Stimulated activated CD4-positive, alpha-beta T cell treated with anti-CD3 and anti-CD28 coated beads, Interleukin-1b, Interleukin-23, amount 100 ng/mL, for 24 hours (primary cell): ENCODE results near the gene ZNF345.

Experiments used
- DNase-seq, 4 experiments: peaks; one replicate each; pipeline ENCODE4 v3.0.0-alpha.2; 2020; ENCODE audit warnings: low read depth in 4 of 4, low spot score in 1 of 4

ZNF345 gene

GRCh38 chr19:36850559-36851442 lies at the start of gene ZNF345:
ZNF345 (plus strand) TSS chr19:36850876; CDS start chr19:36876831, 25,955 bp downstream.
- DNase-seq, result peak; percentile 50 to 76 (median 72)

DNA sequence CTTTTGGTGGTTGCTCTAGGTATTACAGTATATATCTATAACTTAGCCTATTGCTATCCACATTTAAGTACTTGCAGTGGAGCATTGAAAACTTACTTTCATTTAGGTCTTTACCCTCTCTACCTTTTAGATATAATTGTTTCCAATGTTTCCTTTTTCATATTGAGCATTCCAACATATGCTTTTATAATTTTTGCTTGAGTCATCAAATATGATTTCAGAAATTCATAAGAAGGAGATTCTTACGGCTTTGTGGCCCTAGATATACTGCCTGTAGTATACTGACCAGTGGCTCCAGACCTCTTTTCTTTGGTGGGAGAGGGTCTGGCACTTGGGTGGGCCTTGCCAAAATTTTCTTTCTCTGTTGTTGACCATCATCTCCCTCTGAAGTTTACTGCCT lies 45.3 kb upstream of the ZNF345 start:
- no peak for DNase-seq

DNA sequence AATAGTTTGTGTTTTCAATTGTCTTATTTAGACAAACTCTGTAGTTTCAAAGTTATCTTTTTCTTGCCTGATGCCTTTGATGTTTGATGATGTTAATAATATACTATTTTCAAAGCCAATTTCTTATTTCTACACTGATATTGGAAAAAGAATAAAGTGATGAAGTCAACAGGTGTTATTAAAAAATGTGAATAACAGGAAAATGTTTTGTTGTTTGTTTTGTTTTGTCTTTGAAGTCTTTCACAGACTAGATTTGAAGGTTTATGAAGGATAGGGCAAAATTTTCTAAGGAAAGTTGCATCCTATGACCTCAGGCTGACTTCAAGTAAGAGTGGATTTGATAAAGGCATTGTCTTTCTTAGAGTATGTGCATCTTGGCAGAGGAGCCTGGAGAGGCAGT lies 43.6 kb upstream of the ZNF345 start:
- no peak for DNase-seq

- DNase-seq, result no peak
Measured at GRCh38 chr19:36819130-36819630, 31.5 kb upstream of the ZNF345 start.

GRCh38 chr19:36821758-36822157 lies 28.9 kb upstream of the ZNF345 start:
- DNase-seq, result no peak

- DNase-seq, result no peak
Measured at GRCh38 chr19:36833430-36833829, 17.2 kb upstream of the ZNF345 start.

DNA sequence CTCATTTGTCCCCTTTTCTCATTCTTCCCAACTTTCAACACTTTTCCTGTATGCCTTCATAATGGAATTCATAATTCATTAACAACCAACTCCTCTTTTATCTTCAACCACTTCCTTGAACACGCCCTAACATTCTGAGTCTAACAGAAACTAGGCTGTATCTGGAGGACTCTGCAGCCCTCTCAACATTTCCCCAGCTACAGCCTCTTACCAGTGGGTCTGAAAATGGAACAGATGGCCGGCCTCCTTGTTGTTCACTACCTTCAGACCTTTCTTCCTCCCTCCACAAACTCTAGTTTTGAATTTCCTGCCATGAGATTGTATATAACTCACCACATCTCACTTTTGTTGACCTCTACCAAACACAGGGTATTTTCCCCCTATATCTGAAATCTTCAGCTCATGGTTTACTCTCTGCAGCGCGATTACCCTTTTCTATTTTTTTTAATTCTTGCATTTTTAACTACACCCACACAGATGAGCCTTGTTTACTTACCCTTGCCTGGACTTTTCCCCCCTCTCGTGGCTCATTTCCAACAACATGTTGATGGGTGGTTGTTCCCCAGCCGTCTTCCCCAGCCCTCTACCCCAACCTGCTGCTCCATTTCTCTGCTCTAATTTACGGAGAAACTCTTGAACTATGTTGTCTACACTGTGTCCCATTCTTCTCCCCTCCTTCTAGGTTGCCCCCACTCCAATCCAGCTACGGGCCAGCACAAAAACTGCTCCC lies 13.3 kb upstream of the ZNF345 start:
- DNase-seq, result no peak

DNA sequence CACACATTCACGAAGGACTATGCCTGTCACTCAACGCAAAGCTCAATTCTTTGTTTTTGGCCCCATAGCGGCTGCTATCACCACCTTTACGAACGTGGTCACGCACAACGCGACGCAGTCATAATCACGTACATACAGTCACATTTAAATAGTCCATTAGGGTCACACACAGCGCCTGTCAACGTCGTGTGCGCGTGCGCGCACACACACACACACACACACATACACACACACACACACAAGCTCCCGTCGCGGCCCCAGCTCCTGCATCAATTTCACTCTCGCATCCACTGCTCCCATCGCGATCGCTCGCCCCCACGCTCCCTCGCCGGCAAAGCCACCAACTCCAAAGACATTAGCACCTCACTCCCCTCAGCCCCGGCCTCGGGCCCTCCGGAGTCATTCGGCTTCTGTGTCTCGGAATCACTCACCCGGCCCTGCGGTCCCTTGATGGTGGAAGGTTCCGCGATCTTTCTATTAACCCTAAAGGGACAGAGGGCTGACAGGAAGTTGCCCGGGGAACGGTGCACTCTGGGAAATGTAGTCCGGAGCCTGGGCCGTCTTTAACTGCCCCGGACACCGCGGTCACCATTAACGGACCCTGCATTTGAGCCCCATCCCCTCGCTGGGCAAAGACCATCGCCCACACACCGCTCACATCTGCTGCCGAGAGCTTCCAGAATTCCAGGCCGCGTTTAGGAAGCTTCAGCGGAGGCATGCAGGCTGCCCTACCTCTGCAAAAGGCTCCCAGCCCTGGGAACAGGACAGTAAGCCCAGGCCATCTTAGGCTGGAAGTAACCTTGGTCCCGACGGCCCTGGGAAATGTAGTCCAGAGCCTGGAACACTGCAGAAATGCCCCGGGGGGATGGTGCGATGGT lies 12.5 kb upstream of the ZNF345 start, which contains the start of gene ZNF790:
TSS of gene ZNF790 (minus strand) at position 482 of the 878 bp plus-strand sequence. CDS start 12,768 bp downstream, outside the sequence.
- peak; percentile 55 to 74 (median 64) for DNase-seq

DNA sequence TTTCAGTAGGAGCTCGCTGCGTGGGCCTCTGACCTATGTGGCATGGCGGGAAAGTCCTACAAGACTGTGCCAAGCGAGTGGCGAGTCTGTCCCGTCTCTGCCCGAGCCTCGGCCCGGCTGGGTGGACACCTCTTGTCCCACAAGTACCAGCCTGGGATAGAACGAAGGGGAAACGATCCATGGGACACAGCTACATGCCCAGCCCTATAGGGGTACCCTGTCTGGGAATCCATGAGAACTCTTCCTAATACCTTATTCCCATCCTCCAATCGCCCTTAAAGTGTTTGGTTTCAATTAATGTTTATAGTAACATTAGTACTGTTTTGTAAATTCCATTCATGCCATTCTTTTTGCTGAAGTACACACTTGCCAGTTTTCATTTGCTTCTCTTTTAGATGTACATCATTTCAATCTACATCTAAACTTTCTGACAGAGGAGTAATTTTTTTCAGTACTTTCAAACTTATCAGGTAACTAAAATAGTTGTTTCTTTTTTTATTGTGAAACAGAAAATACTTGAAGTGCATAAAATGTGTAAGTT lies 11.8 kb upstream of the ZNF345 start:
- DNase-seq, result no peak

- no peak for DNase-seq
Measured at GRCh38 chr19:36847968-36848367, 2.7 kb upstream of the ZNF345 start.

DNA sequence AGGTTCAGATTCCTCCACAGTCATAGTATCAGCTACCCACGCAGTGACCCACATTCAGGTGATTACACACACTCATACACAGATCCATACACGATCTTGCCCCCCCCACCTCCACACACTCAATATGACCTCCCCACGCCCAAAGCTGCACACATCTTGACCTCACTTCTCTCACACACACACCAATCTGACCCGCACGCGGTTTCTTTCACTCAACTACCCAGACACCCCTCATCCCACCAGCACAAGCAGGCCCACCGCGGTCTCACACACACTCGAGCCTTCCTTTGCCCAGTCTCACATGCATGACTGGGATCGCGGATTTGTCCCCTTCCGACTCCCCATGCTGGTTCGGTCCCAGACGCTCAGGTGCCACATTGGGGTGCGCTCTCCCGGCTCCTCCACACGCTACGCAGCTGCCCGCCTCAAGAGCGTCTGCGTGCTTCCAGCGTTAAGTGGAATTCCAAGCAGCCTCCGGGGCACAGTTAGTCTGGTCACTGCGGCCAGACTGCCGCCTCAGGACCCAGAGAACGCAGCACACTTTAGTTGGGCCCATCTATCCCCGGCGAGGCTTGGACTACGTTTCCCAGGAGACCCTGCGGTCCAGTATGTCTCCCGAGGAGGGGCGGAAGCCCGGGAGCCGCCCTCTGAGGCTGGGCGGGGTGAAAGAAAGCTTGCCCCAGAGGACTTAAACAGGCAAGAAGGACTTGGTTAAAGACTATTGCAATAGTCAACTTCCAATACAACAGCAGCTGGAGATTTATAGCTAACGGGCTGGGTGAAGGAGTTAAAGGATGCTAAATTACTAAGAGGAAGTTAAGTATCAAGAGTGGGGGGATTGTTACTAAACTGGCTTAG lies 746 bp upstream of the ZNF345 start:
- peak; percentile 68 to 83 (median 74) for DNase-seq

GRCh38 chr19:36851898-36852297 lies 1.2 kb downstream of the ZNF345 start:
- no peak for DNase-seq

DNA sequence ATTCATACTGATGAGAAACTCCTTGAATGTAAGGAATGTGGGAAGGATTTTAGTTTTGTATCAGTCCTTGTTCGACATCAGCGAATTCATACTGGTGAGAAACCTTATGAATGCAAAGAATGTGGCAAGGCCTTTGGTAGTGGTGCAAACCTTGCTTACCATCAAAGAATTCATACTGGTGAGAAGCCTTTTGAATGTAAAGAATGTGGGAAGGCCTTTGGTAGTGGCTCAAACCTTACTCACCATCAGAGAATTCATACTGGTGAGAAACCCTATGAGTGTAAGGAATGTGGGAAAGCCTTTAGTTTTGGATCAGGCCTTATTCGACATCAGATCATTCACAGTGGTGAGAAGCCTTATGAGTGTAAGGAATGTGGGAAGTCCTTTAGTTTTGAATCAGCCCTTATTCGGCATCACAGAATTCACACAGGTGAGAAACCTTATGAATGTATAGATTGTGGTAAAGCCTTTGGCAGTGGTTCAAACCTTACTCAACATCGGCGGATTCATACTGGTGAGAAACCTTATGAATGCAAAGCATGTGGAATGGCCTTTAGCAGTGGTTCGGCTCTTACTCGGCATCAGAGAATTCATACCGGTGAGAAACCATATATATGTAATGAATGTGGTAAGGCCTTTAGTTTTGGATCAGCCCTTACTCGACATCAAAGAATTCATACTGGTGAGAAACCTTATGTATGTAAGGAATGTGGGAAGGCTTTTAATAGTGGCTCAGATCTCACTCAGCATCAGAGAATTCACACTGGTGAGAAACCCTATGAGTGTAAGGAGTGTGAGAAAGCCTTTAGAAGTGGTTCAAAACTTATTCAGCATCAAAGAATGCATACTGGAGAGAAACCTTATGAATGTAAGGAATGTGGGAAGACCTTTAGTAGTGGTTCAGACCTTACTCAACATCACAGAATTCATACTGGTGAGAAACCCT lies 26.6 kb downstream of the ZNF345 start:
- DNase-seq, result no peak

DNA sequence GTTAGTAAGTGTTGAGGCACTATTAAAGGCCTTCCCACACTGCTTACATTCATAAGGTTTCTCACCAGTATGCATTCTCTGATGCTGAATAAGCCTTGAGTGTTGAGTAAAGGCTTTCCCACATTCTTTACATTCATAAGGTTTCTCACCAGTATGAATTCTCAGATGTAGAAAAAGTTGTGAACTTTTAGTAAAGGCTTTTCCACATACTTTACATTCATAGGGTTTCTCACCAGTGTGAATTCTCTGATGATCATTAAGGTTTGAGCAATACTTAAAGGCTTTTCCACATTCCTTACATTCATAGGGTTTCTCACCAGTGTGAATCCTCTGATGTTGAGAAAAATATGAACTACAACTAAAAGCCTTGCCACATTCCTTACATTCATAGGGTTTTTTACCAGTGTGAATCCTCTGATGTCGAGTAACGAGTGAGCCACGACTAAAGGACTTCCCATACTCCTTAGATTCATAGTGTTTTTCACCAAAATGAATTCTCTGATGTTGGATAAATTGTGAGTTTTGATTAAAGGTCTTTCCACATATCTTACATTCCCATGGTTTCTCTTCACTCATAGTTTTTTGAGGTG lies 41.2 kb downstream of the ZNF345 start:
- DNase-seq, result no peak

- DNase-seq, result no peak
Measured at GRCh38 chr19:36894849-36895383, 44.2 kb downstream of the ZNF345 start.

GRCh38 chr19:36898422-36898821 lies 47.7 kb downstream of the ZNF345 start:
- DNase-seq, result no peak

DNA sequence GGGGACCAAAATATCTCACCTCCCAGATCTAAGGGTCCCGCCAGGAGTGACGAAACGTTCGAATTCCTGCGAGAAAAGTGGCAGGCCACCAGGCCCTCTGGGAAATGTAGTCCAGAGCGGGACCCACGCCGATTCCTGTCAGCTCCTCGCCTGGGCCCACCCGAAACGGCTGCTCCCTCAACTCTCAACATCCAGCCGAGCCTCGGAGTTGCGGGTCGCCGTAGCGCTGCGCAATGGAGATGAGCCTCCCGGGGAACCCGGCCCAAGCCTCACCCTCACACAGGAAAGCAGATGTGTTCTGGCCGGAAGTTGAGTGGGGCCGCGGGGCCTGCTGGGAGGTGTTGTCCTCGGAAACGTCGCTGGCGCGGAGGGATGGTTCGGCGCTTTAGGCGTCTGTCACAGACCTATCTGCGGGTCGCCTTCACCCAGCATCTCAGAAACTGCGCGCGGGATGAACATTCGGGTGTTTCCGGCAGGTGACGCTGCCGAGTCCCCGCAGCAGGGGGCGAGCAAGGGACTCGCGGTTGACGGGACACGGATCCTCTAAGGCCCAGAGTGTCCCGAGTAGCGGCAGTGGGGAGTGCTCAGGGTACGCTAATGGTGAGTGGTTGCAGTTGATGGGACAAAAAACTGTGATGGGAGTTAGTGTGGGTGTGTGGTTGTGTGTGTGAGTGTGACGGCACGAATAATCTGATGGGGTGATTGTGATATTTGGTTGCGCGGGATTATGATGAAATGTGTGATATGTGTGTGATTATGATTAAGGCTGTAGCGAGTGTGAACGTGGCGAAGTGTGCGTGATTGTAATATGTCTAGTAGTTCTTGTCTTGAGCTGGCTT lies 65.5 kb downstream of the ZNF345 start, which contains the start of the genes ZNF568 and ZNF829:
TSS of gene ZNF568 (plus strand) at position 341 of the 839 bp plus-strand sequence. CDS start 6,439 bp downstream, outside the sequence.
TSS of gene ZNF829 (minus strand) at position 300 of the 839 bp plus-strand sequence. CDS start 1,124 bp downstream, outside the sequence.
- DNase-seq, result peak; percentile 78 to 87 (median 83)
